Neural progenitor cell (in vitro differentiated cells): ENCODE data around the gene TP73. TPM values are rescaled to one million over a fixed set of nuclear protein-coding genes. Genes with fewer than 3 reads are reported as not detected.

Source experiments
- DNase-seq: peaks from one replicate; pipeline ENCODE4 v3.0.0-alpha.2; 2016; ENCODE audit warnings: low spot score
- H2AFZ ChIP-seq: fragments of 200-600 bp; sonication (generic); replicated peaks from 2 replicates; pipeline ENCODE4 v1.6.1; 2016; ENCODE audit warnings: antibody characterized with exemption
- H3F3A ChIP-seq: fragments of 200-600 bp; sonication (generic); 2 replicates; pipeline ENCODE4 v1.6.1; 2016; ENCODE audit warnings: antibody characterized with exemption, low read depth
- H3K27ac ChIP-seq: fragments of 200-600 bp; sonication (generic); 2 replicates; pipeline ENCODE4 v1.5.1; 2016; ENCODE audit warnings: mild to moderate bottlenecking
- H3K27me3 ChIP-seq: fragments of 200-600 bp; sonication (generic); 2 replicates; pipeline ENCODE4 v1.6.1; 2016; ENCODE audit warnings: mild to moderate bottlenecking, moderate library complexity
- H3K36me3 ChIP-seq: fragments of 200-600 bp; sonication (generic); 2 replicates; pipeline ENCODE4 v1.5.1; 2016
- H3K4me1 ChIP-seq: fragments of 200-600 bp; sonication (generic); 2 replicates; pipeline ENCODE4 v1.6.1; 2016; ENCODE audit warnings: mixed run types
- H3K4me2 ChIP-seq: fragments of 200-600 bp; sonication (generic); 2 replicates; pipeline ENCODE4 v1.6.1; 2016
- H3K4me3 ChIP-seq: fragments of 200-600 bp; sonication (generic); 2 replicates; pipeline ENCODE4 v1.5.1; 2016
- H3K79me2 ChIP-seq: fragments of 200-600 bp; sonication (generic); 2 replicates; pipeline ENCODE4 v1.6.1; 2016; ENCODE audit warnings: low read depth
- H3K9ac ChIP-seq: fragments of 200-600 bp; sonication (generic); 2 replicates; pipeline ENCODE4 v1.6.1; 2016
- H3K9me3 ChIP-seq: fragments of 200-600 bp; sonication (generic); 2 replicates; pipeline ENCODE4 v1.5.1; 2016; ENCODE audit warnings: low read depth
- H4K20me1 ChIP-seq: fragments of 200-600 bp; sonication (generic); 2 replicates; pipeline ENCODE4 v1.6.1; 2016; ENCODE audit warnings: low read depth
- H3K27ac Mint-ChIP-seq: 3 replicates; pipeline ENCODE4 v1.8.0; 2021; ENCODE audit warnings: mixed read lengths
- H3K27me3 Mint-ChIP-seq: 2 replicates; pipeline ENCODE4 v1.8.0; 2022; ENCODE audit warnings: low read depth, mild to moderate bottlenecking, inconsistent platforms, moderate library complexity, mixed read lengths; ENCODE audit not compliant: insufficient read depth
- H3K36me3 Mint-ChIP-seq: 3 replicates; pipeline ENCODE4 v1.8.0; 2021; ENCODE audit warnings: mixed read lengths
- H3K4me1 Mint-ChIP-seq: 3 replicates; pipeline ENCODE4 v1.8.0; 2021; ENCODE audit warnings: mixed read lengths
- H3K4me3 Mint-ChIP-seq: 3 replicates; pipeline ENCODE4 v1.8.0; 2021; ENCODE audit warnings: mild to moderate bottlenecking, moderate library complexity, mixed read lengths
- H3K9me3 Mint-ChIP-seq: 3 replicates; pipeline ENCODE4 v1.8.0; 2020; ENCODE audit warnings: mixed read lengths
- CTCF ChIP-seq: fragments of 200-600 bp; sonication (generic); IDR thresholded peaks from 2 replicates; pipeline ENCODE4 v1.5.1; 2017; ENCODE audit warnings: antibody characterized with exemption, mild to moderate bottlenecking
- EZH2 ChIP-seq: fragments of 200-600 bp; sonication (generic); IDR thresholded peaks from 2 replicates; pipeline ENCODE4 v1.6.1; 2017; ENCODE audit warnings: antibody characterized with exemption, mild to moderate bottlenecking, moderate library complexity
- EZH2phosphoT487 ChIP-seq: fragments of 200-600 bp; sonication (generic); IDR thresholded peaks from 2 replicates; pipeline ENCODE4 v1.6.1; 2017; ENCODE audit warnings: antibody characterized with exemption
- total RNA-seq: library from RNA; depleted of rRNA; stranded (reverse); fragments of >200 nt; gene quantifications from 2 replicates; pipeline ENCODE4 v1.2.3, GENCODE V29; 2015; ENCODE audit warnings: low replicate concordance

The TP73 gene
- total RNA-seq, 1 donor from 2014 or later = not detected

- no peak overlapping the region for H2AFZ ChIP-seq
- H3K4me1 Mint-ChIP-seq = no peaks in the 10 kb centered on the region
- H3K27ac ChIP-seq = no peak overlapping the region
- peaks cover 11% of the 10 kb centered on the region for H3K9me3 Mint-ChIP-seq
- DNase-seq = no peak
- no peaks in the 10 kb centered on the region for H3K36me3 Mint-ChIP-seq
- no peaks in the 10 kb centered on the region for H3K79me2 ChIP-seq
- no peak overlapping the region for H3K4me3 Mint-ChIP-seq
- H3K36me3 ChIP-seq = no peaks in the 10 kb centered on the region
- no peaks in the 10 kb centered on the region for H4K20me1 ChIP-seq
- H3K27ac Mint-ChIP-seq = no peak overlapping the region
- H3K27me3 Mint-ChIP-seq = peaks cover 9% of the 10 kb centered on the region
- H3K9ac ChIP-seq = no peak overlapping the region
- H3F3A ChIP-seq = no peaks in the 10 kb centered on the region
- no peaks in the 10 kb centered on the region for H3K9me3 ChIP-seq
- no peak for TF ChIP-seq EZH2
- TF ChIP-seq CTCF = no peak
- TF ChIP-seq EZH2phosphoT487 = no peak
- H3K27me3 ChIP-seq = peaks cover 22% of the 10 kb centered on the region
- H3K4me3 ChIP-seq = no peak overlapping the region
- H3K4me2 ChIP-seq = no peak overlapping the region
- no peaks in the 10 kb centered on the region for H3K4me1 ChIP-seq
Observed at GRCh38 chr1:3759796-3760195, 107.5 kb downstream of the TP73 start.

- H4K20me1 ChIP-seq = no peaks in the 10 kb centered on the region
- H3K36me3 ChIP-seq = no peaks in the 10 kb centered on the region
- TF ChIP-seq EZH2 (no peak), CTCF (no peak), EZH2phosphoT487 (no peak)
- Mint-ChIP-seq H3K9me3 (peaks cover 21% of the 10 kb centered on the region), H3K27ac (no peak overlapping the region), H3K36me3 (no peaks in the 10 kb centered on the region), H3K4me3 (no peak overlapping the region), H3K27me3 (peaks cover 11% of the 10 kb centered on the region), H3K4me1 (no peaks in the 10 kb centered on the region)
- peaks cover 22% of the 10 kb centered on the region for H3K27me3 ChIP-seq
- no peak for DNase-seq
- H3K9me3 ChIP-seq = no peaks in the 10 kb centered on the region
- no peaks in the 10 kb centered on the region for H3F3A ChIP-seq
- no peak overlapping the region for H3K9ac ChIP-seq
- no peak overlapping the region for H3K4me3 ChIP-seq
- H3K79me2 ChIP-seq = no peaks in the 10 kb centered on the region
- H2AFZ ChIP-seq = no peak overlapping the region
- no peak overlapping the region for H3K4me2 ChIP-seq
- no peaks in the 10 kb centered on the region for H3K4me1 ChIP-seq
- H3K27ac ChIP-seq = no peak overlapping the region
Observed at GRCh38 chr1:3761296-3762010, 109.1 kb downstream of the TP73 start.

- H3K36me3 Mint-ChIP-seq = no peaks in the 10 kb centered on the region
- H3F3A ChIP-seq = no peaks in the 10 kb centered on the region
- no peak overlapping the region for H3K27ac Mint-ChIP-seq
- no peak overlapping the region for H3K27ac ChIP-seq
- H3K9me3 Mint-ChIP-seq = peaks cover 21% of the 10 kb centered on the region
- H3K27me3 Mint-ChIP-seq = peaks cover 9% of the 10 kb centered on the region
- no peaks in the 10 kb centered on the region for H3K79me2 ChIP-seq
- H3K27me3 ChIP-seq = peaks cover 22% of the 10 kb centered on the region
- no peaks in the 10 kb centered on the region for H3K9me3 ChIP-seq
- no peak overlapping the region for H2AFZ ChIP-seq
- H3K4me1 Mint-ChIP-seq = no peaks in the 10 kb centered on the region
- H3K36me3 ChIP-seq = no peaks in the 10 kb centered on the region
- no peaks in the 10 kb centered on the region for H3K4me1 ChIP-seq
- no peaks in the 10 kb centered on the region for H4K20me1 ChIP-seq
- TF ChIP-seq EZH2 (no peak), EZH2phosphoT487 (no peak), CTCF (no peak)
- no peak overlapping the region for H3K9ac ChIP-seq
- DNase-seq = no peak
- no peak overlapping the region for H3K4me3 ChIP-seq
- no peak overlapping the region for H3K4me3 Mint-ChIP-seq
- no peak overlapping the region for H3K4me2 ChIP-seq
Observed at GRCh38 chr1:3762151-3762872, 110.0 kb downstream of the TP73 start.
